ENCODE results near the gene BIN1.

GRCh38 chr2:127059559-127059958 is 47.4 kb downstream of the BIN1 start:
- no peak for TF ChIP-seq SRF (IDR thresholded peaks at IDR 0.05; ENCODE audit: low read depth)
- TF ChIP-seq CTCF (IDR thresholded peaks at IDR 0.05 in 2 of 3, conservative IDR thresholded peaks at IDR 0.05 in 1 of 3; ENCODE audit: borderline replicate concordance in 1 of 3, insufficient read depth in 1 of 3, low read depth in 2 of 3, low read length in 2 of 3) = no peak
- TF ChIP-seq POLR2A (IDR thresholded peaks at IDR 0.05; ENCODE audit: borderline replicate concordance, extremely low read depth, insufficient read depth, insufficient read length) = no peak
- TF ChIP-seq EZH2 (IDR thresholded peaks at IDR 0.05) = no peak
- no peak for TF ChIP-seq SP1 (IDR thresholded peaks at IDR 0.05; ENCODE audit: low read depth)
- no peak for TF ChIP-seq ZNF274 (IDR thresholded peaks at IDR 0.05; ENCODE audit: low read depth, low read length)
- no peak for TF ChIP-seq SIN3A (IDR thresholded peaks at IDR 0.05; ENCODE audit: low read depth)
- TF ChIP-seq TCF7L2 (IDR thresholded peaks at IDR 0.05; ENCODE audit: borderline replicate concordance, extremely low read depth, insufficient read depth, insufficient read length) = no peak
- no peak for TF ChIP-seq ATF3 (IDR thresholded peaks at IDR 0.05)
- TF ChIP-seq MAX (IDR thresholded peaks at IDR 0.05) = no peak
- no peak for TF ChIP-seq POLR2AphosphoS5 (IDR thresholded peaks at IDR 0.05; ENCODE audit: low read depth, low read length)
- TF ChIP-seq JUND (IDR thresholded peaks at IDR 0.05) = no peak
- no peak for TF ChIP-seq EZH2phosphoT487 (IDR thresholded peaks at IDR 0.05; ENCODE audit: borderline replicate concordance)
